DMS53 treated with DMSO at 0.1 percent for 48 hours (cell line): ENCODE data around the gene SMIM31.

ENCODE experiments used
- DNase-seq: peaks from one replicate; lab custom pipeline; 2025; ENCODE audit not compliant: unreplicated experiment; lab: John Stamatoyannopoulos, UW

Gene SMIM31

DNA sequence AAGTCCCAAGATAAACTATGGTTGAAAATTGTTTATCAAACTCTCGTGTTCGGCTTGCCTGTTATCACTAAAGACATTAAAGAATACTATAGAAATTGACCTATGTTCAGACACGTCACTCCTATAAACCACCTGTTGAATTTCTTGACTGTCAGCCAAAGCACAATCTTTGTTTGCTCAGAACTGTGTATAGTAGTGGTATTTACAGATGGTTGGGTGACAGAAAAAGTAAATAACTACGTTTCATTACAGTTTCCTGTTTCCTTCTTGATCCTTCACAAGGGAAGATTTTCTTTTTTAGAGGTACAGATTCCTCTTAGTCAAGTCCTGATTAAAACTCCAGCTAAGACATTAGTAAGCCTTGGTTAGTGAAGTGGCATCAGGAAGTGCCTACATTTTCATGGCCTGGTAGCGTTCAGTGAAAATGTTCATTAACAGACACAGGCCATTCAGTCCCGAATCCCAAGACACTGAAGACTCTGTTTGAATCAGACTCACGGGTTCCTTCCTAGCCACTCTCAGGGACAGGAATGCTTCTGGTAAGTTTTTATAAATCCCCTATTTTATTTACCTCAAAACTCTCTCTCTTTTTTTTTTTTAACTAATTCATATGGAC, at the start of gene SMIM31:
Gene SMIM31 (plus strand): TSS at position 259 of the 616 bp plus-strand sequence. CDS start 16,313 bp downstream, outside the sequence.
- DNase-seq = peak; percentile 89

DNA sequence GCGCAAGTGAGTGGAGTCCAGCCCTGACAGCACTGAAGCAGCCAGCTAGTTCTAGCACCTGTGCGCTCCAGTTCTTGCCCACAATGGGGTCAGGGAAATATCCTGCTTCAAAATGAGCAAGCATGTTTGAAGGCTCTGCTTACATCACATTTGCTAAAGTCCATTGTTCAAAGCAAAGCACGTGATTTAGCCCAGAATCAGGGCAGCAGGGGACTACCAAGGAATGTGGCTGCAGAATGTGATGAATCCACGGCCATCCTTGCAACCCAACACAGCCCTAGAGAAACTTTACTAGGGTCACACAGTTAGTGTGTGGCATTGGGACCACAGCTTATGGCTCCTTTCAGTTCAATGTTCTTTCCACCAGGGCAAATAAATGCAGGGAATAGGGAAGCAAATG, 47.3 kb upstream of the SMIM31 start:
- no peak for DNase-seq

- no peak for DNase-seq
Measured at GRCh38 chr4:164716901-164717300, 37.0 kb upstream of the SMIM31 start.

GRCh38 chr4:164718827-164719226, 35.1 kb upstream of the SMIM31 start:
- DNase-seq = no peak

DNA sequence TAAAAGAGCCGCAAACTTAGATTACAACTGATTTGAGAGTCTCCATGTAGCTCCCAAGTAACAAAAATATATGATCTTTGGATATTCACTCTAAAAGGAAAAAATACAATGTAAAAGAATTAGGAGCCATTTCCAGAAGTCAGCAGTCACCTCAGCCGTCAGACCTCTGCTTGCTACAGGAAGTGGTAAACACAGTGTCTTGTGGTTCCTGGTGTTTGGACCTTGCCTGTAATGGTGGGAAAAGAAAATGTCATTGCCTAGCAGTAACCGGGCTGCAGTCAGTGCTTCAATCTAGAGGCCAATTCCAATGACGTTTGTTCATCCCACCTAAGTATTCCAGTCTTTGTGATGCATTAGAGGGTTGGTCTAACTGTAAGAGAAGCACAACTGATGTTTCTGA, 28.9 kb upstream of the SMIM31 start:
- no peak for DNase-seq

DNA sequence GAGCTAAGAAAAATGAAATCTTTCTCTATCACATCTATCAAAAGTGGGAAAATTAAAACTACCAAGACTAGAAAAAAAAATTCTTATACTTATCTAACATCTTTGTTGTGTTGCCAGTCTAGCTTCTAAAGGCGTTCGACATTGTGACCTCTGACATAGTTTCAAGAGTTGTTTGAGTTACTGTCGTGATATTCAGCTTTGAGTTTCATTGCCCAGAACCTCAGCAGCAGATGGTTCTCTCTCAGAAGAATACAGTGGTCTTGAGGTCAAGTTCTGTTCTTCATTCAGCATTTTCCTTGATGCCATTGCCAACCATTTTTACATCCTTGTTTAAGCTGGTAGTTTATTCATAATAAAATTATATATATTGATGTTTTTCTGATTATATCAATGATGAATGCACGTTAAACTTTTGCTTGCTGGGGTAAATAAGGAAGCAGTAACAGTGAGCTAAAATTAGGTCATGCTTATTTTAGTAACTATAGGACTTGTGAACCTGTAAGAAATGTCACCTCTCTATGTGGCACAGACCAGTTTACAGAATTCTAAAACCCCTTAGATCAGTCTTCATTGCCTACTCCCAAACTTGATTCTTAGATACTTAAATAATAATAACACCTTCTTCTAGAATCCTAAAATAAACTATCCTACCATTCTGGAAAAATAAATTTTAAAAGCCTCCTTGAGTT, 23.1 kb upstream of the SMIM31 start:
- DNase-seq = no peak

- DNase-seq = peak; percentile 19
Measured at GRCh38 chr4:164731827-164732474, 22.0 kb upstream of the SMIM31 start.

DNA sequence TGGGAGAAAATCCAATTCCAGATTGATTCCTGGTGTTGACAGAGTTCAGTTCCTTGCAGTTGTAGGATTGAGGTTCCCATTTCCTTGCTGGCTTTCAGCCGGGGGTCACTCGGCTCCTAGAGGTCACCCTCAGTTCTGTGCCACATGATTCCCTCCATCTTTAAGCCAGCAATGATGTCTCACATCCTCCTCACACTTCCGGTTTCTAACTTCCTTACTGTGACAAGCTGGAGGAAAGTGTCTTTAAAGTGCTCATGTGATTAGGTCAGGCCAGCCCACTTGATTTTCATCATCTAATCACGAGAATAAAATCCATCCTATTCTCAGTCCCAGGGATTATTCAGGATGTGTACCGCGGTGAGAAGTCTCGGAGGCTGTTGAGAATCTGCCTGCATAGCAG, 19.4 kb upstream of the SMIM31 start:
- no peak for DNase-seq

GRCh38 chr4:164748375-164748774, 5.6 kb upstream of the SMIM31 start:
- DNase-seq = peak; percentile 15

DNA sequence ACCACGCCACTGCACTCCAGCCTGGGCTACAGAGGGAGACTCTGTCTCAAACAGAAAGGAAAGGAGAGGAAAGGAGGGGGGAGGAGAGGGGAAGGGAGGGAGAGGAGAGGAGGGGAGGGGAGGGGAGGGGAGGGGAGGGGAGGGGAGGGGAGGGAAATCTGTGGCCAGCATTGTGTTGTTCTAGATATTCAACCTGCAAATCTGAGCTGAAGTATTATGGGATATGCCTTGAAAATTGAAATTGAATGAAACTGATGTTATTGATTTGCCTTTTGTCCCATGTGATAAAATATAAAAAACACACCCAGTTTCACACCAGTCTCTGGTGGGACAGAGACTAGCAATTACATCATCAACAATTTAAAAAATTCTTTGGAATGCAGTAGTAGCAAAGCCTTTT, 1.5 kb downstream of the SMIM31 start:
- no peak for DNase-seq

DNA sequence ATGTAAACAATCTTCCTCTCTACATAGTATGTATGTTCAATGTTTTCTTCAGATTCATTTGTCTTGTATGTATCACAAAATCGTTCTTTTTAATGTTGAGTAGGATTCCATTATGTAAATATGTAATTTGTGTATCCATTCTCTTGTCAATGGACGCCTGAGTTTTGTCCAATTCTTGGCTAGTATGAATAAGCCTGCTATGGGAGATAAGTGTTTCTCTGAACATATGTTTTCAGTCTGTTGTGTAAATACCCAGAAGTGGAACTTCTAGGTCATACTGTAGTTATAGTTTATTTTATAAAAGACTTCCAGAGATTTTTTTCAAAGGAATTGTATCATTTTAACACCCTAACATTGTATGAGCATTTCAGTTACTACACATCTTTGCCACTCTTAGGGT, 2.8 kb downstream of the SMIM31 start:
- DNase-seq = no peak

DNA sequence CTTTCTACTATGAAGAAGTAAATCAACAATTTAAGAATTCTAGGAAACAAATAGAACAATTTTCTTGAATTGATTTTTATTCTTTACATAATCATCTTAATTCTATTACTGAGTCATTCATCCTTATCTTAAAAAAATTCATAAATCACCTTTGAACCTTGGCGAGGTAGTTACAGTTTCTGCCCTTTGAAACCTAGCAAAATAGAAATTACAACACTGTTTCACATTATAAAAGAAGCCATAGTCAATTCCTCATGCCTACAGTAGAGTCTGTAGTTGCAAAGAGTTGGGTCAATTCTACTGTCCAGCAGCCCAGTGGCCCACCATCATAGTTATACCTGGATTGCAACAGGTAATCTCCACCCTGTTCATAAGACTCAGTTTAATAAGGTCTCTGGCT, 7.3 kb downstream of the SMIM31 start:
- no peak for DNase-seq

DNA sequence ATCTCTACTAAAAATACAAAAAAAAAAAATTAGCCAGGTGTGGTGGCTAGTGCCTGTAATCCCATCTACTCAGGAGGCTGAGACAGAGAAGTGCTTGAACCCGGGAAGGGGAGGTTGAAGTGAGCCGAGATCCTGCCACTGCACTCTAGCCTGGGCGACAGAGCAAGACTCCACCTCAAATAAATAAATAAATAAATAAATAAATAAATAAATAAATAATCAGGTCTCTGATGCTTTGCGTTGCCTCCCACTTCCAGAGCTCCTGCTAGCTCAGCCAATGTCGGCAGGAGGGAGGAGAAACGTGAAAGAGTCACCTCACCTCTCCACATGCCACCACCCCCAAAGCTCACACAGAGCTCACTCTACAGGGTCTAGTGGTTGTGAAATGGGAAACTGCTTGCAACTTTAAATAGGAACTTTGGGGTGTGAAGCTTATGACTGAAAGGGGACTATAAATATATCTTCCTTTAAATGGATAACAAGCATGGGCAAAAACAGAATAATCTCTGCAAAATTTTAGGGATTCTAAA, 7.9 kb downstream of the SMIM31 start:
- no peak for DNase-seq

GRCh38 chr4:164765096-164765495, 11.2 kb downstream of the SMIM31 start:
- no peak for DNase-seq

DNA sequence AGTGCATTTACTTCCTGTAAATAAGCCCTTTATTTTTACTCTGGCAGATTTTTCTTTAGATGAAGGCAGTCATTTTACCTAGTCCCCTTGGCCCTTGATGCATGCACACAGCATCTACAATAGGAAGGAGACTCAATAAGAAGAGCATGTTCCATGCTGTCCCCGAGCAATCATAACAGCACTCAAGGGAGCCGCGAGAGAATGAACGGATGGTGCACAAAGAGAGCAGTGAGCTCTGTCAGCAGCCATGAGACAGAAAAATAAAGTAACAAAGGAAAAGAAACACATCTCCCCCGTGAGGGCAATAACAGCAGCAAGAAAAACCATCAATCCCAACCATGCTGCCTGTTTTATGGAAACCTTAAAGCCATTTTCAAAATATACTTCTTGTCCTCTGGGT, 11.9 kb downstream of the SMIM31 start:
- no peak for DNase-seq

DNA sequence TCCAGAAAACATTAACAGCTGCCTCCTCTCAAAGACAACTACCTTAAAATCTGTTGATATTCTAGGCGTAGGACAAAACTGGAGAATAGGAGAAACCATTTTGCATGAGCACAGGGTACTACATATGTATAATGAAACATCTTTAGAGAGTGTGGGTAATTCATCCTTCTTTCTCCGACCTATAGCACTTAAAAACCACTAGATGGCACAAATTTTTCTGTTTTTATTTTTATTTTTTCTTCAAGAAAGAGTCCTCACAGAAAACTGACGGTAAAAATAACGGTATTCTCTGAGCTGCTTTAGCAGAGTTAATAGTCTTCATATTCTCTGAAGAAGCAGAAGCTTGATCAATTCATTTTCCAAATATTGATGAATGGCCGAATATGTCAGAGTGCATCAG, 14.6 kb downstream of the SMIM31 start:
- no peak for DNase-seq

DNA sequence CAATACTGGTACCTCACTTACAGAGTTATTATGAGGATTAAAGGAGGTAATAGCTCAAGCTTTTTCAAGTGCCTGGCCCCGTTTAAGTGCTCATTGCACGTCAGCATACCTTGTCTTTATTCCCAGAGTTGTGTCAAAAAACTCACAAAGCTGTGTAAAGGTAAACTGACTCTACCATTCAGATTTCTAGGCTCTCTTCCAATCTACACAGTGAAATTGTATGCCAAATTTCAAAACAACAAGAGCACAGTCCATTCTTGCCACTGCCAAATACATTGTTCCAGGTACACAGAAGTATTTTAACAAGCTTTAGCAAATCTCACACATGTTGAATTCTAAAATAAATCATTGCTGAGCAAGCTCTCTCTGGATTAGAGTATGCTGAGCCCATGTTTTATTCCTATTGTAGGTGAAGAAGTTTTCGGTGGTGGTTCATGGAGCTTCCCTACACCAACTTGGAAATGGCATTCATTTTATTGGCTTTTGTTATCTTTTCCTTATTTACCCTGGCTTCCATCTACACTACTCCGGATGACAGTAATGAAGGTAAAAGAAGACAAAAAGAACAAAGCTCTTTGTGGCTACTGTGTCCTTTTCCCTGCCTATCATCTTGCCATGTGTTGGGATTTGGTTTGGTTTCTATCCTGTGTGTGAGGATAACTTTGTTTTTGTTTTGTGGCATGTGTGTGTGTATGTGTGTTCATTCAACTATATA, 16.2 kb downstream of the SMIM31 start:
- no peak for DNase-seq

DNA sequence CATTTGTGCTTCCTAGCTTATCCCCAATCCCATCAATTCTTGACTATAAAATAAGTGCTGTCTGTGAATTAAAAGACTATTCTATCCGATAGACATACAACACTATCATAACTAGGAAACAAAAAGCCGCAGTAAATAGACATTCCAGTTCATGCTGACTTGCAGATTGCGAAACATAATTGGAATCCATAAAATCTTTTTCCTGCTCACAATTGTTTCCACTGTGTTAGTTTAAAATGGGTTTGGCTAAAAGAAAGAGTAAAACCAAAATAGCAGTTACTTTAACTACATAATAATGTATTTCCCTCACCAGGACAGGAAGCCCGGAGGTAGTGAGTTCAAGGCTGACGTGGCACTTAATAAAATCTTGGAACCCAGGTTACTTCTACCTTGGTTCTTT, 17.2 kb downstream of the SMIM31 start:
- DNase-seq = no peak

GRCh38 chr4:164772076-164772475, 18.1 kb downstream of the SMIM31 start:
- DNase-seq = no peak

- DNase-seq = no peak
Measured at GRCh38 chr4:164779080-164779479, 25.1 kb downstream of the SMIM31 start.

DNA sequence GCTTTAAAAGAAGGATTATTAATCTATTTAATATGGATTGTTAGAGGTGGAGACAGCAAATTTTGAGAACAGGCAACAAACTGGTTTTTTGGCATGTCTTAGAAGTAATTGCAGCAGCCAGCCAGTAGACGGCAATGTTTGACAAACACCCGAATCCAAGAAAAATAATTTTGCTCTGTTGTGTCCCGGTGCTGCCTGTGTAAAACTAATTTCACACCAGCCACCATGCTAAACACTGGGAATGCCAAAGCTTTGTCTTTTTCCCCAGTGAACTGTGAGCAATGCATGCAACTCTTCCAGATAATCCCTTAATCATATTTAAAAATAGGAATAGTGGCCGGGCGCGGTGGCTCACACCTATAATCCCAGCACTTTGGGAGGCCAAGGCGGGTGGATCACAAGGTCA, 25.9 kb downstream of the SMIM31 start:
- peak; percentile 22 for DNase-seq

DNA sequence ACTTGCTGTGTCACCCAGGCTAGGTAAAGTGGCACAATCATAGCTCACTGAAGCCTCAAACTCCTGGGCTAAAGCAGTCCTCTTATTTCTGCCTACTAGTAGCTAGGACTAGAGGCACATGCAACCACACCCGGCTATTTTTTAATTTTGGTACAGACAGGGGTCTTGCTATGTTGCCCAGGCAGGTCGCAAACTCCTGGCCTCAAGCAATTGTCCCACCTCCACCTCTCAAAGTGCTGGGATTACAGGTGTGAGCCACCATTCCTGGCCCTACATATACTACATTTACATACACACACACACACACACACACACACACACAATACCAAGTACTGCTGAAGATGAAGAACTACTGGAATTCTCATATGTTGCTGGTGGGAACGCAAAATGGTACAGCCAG, 26.9 kb downstream of the SMIM31 start:
- no peak for DNase-seq
